Measurements from ENCODE around the gene PRDM13. TPM values are rescaled to one million over a fixed set of nuclear protein-coding genes. Genes with fewer than 3 reads are reported as not detected.

PRDM13 gene
- total RNA-seq, 4 donors from 2014 or later, result not detected

GRCh38 chr6:99568103-99568933 is 38.3 kb upstream of the PRDM13 start, which contains the start of gene CCNC:
Gene CCNC, minus strand, starts transcription at chr6:99568660. Its CDS starts 133 bp downstream, at chr6:99568527.
- Histone ChIP-seq H3K27ac (replicated peaks in 1 of 4) (peak within 1 kb of the TSS; percentile 79 to 82 (median 80)), H3K36me3 (no peaks in the 10 kb centered on the region), H3K27me3 (no peaks in the 10 kb centered on the region), H3K4me1 (peaks cover 13 to 25% (median 18%) of the 10 kb centered on the region in 4 donors), H3K4me3 (peak within 1 kb of the TSS; percentile 77 to 97 (median 86)), H3K9me3 (no peaks in the 10 kb centered on the region)
- peak; percentile 98 for DNase-seq (ENCODE audit: extremely low spot score)
- intact Hi-C loops (cut with DNase I), result loop anchor here (5.0 kb wide), 1 partner anchor 46 kb away; no protein-coding TSS in a partner anchor
- TF ChIP-seq EP300 (IDR thresholded peaks at IDR 0.05), result no peak
- peak in 1 of 3 experiments; percentile 20 for TF ChIP-seq CTCF (IDR thresholded peaks at IDR 0.05)
- TF ChIP-seq POLR2AphosphoS5 (IDR thresholded peaks at IDR 0.05), result peak; percentile 87 to 92
- TF ChIP-seq POLR2A (IDR thresholded peaks at IDR 0.05; ENCODE audit: low read depth), result no peak
- 0% methylated on average over 15 of the region's 64 CpGs for WGBS

GRCh38 chr6:99573980-99574617 is 32.5 kb upstream of the PRDM13 start:
- H3K9me3 ChIP-seq, result no peaks in the 10 kb centered on the region
- no peak for TF ChIP-seq POLR2A (IDR thresholded peaks at IDR 0.05; ENCODE audit: low read depth)
- TF ChIP-seq POLR2AphosphoS5 (IDR thresholded peaks at IDR 0.05), result no peak
- no peak for TF ChIP-seq EP300 (IDR thresholded peaks at IDR 0.05)
- no peak for TF ChIP-seq CTCF (IDR thresholded peaks at IDR 0.05)
- intact Hi-C loops (cut with DNase I), result no loop called here
- H3K27ac ChIP-seq (replicated peaks in 1 of 4), result no peak overlapping the region
- 87% methylated on average over 2 of the region's 2 CpGs for WGBS
- no peak overlapping the region for H3K4me3 ChIP-seq
- peaks cover 0 to 5% (median 1%) of the 10 kb centered on the region in 4 donors for H3K36me3 ChIP-seq
- no peaks in the 10 kb centered on the region for H3K27me3 ChIP-seq
- no peaks in the 10 kb centered on the region for H3K4me1 ChIP-seq
- DNase-seq (ENCODE audit: extremely low spot score), result no peak

GRCh38 chr6:99575544-99576227 is 30.9 kb upstream of the PRDM13 start:
- no peaks in the 10 kb centered on the region for H3K9me3 ChIP-seq
- no peak for DNase-seq (ENCODE audit: extremely low spot score)
- intact Hi-C loops (cut with DNase I), result no loop called here
- TF ChIP-seq EP300 (IDR thresholded peaks at IDR 0.05) (no peak), POLR2AphosphoS5 (IDR thresholded peaks at IDR 0.05) (no peak), CTCF (IDR thresholded peaks at IDR 0.05) (no peak), POLR2A (IDR thresholded peaks at IDR 0.05; ENCODE audit: low read depth) (no peak)
- no peak overlapping the region for H3K27ac ChIP-seq (replicated peaks in 1 of 4)
- H3K4me3 ChIP-seq, result no peak overlapping the region
- peaks cover 0 to 5% (median 1%) of the 10 kb centered on the region in 4 donors for H3K36me3 ChIP-seq
- WGBS, result 92% methylated on average over 2 of the region's 2 CpGs
- H3K4me1 ChIP-seq, result no peaks in the 10 kb centered on the region
- peaks cover 0 to 9% (median 0%) of the 10 kb centered on the region in 4 donors for H3K27me3 ChIP-seq

GRCh38 chr6:99579781-99580180 is 26.9 kb upstream of the PRDM13 start:
- Histone ChIP-seq H3K36me3 (peaks cover 0 to 5% (median 1%) of the 10 kb centered on the region in 4 donors), H3K27me3 (peaks cover 0 to 28% (median 0%) of the 10 kb centered on the region in 4 donors), H3K4me1 (no peaks in the 10 kb centered on the region), H3K27ac (replicated peaks in 1 of 4) (no peak overlapping the region), H3K9me3 (no peaks in the 10 kb centered on the region), H3K4me3 (no peak overlapping the region)
- intact Hi-C loops (cut with DNase I), result no loop called here
- WGBS, result 89% methylated on average over 4 of the region's 4 CpGs
- TF ChIP-seq CTCF (IDR thresholded peaks at IDR 0.05) (no peak), EP300 (IDR thresholded peaks at IDR 0.05) (no peak), POLR2A (IDR thresholded peaks at IDR 0.05; ENCODE audit: low read depth) (no peak), POLR2AphosphoS5 (IDR thresholded peaks at IDR 0.05) (no peak)
- no peak for DNase-seq (ENCODE audit: extremely low spot score)
